ENCODE measurements around the gene KCNIP4. TPM values are rescaled to one million over a fixed set of nuclear protein-coding genes. Genes with fewer than 3 reads are reported as not detected.

KCNIP4 gene
- total RNA-seq, 4 donors from 2014 or later = 0.19 TPM; not detected in 3

DNA sequence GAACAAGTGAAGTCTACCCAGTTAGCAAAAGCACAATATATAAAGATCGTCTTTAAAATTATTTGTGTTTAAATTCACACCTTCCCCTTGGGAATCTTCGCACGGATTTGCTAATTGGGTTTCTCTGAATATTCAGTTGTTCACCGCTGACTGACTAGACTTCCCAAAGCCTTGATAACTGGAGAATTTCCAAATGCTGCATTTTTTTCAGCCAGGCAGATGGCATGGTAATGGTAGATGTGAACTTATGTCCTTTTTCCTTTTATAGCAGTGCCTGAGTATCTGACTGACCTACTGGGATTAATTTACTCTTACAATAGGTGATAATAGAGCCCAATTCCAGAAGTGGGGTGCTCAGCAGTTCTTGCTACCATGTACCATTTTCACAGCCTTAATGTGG lies 700.2 kb downstream of the KCNIP4 start:
- 87 to 90% methylated on average over 4 of the region's 4 CpGs for WGBS, 2 donors
- intact Hi-C loops (cut with DNase I) = no loop called here
- no peaks in the 10 kb centered on the region for H3K27me3 ChIP-seq
- no peaks in the 10 kb centered on the region for H3K9me3 ChIP-seq
- H3K4me1 ChIP-seq = no peaks in the 10 kb centered on the region
- no peak overlapping the region for H3K27ac ChIP-seq
- DNase-seq = no peak
- H3K36me3 ChIP-seq = no peaks in the 10 kb centered on the region
- TF ChIP-seq POLR2A (IDR thresholded peaks at IDR 0.05) = no peak
- TF ChIP-seq, protein P1, sequence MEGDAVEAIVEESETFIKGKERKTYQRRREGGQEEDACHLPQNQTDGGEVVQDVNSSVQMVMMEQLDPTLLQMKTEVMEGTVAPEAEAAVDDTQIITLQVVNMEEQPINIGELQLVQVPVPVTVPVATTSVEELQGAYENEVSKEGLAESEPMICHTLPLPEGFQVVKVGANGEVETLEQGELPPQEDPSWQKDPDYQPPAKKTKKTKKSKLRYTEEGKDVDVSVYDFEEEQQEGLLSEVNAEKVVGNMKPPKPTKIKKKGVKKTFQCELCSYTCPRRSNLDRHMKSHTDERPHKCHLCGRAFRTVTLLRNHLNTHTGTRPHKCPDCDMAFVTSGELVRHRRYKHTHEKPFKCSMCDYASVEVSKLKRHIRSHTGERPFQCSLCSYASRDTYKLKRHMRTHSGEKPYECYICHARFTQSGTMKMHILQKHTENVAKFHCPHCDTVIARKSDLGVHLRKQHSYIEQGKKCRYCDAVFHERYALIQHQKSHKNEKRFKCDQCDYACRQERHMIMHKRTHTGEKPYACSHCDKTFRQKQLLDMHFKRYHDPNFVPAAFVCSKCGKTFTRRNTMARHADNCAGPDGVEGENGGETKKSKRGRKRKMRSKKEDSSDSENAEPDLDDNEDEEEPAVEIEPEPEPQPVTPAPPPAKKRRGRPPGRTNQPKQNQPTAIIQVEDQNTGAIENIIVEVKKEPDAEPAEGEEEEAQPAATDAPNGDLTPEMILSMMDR (IDR thresholded peaks at IDR 0.05) = no peak
- H3K4me3 ChIP-seq = no peak overlapping the region

DNA sequence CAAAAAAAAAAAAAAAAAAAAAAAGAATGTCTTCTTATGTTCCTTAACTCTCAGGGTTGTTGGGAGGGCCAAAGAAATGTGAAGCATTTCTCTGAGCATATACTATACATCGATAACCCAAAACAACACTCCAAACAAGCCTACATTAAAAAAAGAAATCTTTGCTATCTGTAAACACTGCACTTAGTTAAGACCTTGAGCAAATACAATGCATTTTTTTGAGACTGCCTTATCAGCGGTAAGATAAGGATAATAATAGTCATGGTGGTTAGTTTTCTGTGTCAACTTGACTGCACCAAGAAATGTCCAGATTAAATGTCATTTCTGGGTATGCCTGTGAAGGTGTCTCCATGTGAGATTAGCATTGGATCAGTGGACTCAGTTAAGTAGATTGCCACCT lies 706.4 kb downstream of the KCNIP4 start:
- Histone ChIP-seq H3K27me3 (no peaks in the 10 kb centered on the region), H3K4me1 (no peaks in the 10 kb centered on the region), H3K36me3 (no peaks in the 10 kb centered on the region), H3K9me3 (no peaks in the 10 kb centered on the region), H3K27ac (no peak overlapping the region), H3K4me3 (no peak overlapping the region)
- TF ChIP-seq, protein P1 (IDR thresholded peaks at IDR 0.05) = no peak
- TF ChIP-seq POLR2A (IDR thresholded peaks at IDR 0.05) = no peak
- no peak for DNase-seq
- 66 to 72% methylated on average over 2 of the region's 2 CpGs for WGBS, 2 donors
- intact Hi-C loops (cut with DNase I) = no loop called here

DNA sequence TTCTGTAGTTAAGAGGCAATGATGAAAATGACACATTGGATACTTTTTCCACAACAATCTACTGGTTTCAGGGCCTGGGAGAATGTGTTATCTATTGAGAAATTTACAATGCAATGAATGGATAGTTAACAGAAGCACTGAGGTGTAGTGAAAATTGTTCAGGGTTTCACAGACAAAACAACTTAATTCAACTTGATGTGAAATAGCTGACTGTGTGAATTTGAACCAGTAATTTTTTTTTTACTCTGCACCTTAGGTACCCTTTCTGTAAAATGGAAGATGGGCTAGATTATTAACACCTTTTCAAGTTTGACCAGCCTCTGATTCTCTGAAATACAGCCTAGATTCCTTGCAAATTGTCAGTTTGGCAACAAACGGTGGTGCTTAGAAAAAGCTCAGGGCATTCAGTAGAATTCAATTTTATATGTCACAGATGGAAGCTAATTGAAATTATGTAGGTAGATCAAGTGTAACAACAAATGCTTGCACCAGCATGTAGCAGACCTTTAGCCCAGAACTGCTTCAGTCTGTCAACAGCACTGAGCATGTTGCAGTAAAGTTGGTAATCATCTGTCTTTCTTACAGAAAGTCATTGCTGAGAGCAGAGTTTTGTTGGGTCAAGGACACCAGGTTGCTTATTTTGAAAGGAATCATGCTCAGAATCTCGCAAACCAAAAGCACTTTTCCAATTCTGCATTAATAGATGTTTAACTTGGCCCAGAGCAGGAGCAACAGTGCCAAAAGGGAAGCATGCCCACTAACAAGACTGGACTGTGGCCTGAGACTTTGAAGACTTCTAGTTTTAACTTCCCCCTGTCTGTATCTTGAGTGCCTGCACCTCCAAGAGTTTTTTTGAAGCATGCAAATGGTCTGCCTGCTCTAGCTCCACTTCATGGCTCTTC lies 721.7 kb downstream of the KCNIP4 start:
- no peak for DNase-seq
- intact Hi-C loops (cut with DNase I) = no loop called here
- no peak for TF ChIP-seq POLR2A (IDR thresholded peaks at IDR 0.05)
- TF ChIP-seq, protein P1 (IDR thresholded peaks at IDR 0.05) = no peak
- no peak overlapping the region for H3K4me3 ChIP-seq
- no peaks in the 10 kb centered on the region for H3K27me3 ChIP-seq
- no peaks in the 10 kb centered on the region for H3K36me3 ChIP-seq
- WGBS, 2 donors = 10 to 11% methylated on average over 2 of the region's 2 CpGs
- no peak overlapping the region for H3K27ac ChIP-seq
- no peaks in the 10 kb centered on the region for H3K9me3 ChIP-seq
- H3K4me1 ChIP-seq = no peaks in the 10 kb centered on the region

DNA sequence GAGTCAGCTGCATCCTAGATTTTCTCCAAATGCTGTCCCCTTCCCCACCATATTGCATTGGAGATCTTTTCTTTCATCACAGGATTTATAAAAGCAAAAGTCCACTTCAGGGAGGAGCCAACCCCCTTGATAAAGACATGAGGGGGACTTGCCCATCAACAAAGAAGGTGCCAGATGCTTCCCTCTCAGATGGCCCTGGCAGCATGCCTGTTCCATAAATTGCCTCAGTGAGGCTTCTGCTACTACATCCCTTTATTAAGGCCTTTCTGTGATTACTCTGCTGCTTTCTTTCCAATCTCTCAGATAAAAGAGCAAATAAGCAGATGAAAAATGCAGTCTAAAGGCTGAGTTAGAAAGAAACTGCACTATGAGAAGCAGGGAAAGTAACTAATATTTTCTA lies 736.7 kb downstream of the KCNIP4 start:
- no peak overlapping the region for H3K4me3 ChIP-seq
- intact Hi-C loops (cut with DNase I) = no loop called here
- H3K4me1 ChIP-seq = no peaks in the 10 kb centered on the region
- DNase-seq = no peak
- no peaks in the 10 kb centered on the region for H3K27me3 ChIP-seq
- no peaks in the 10 kb centered on the region for H3K36me3 ChIP-seq
- H3K9me3 ChIP-seq = no peaks in the 10 kb centered on the region
- TF ChIP-seq POLR2A (IDR thresholded peaks at IDR 0.05) = no peak
- TF ChIP-seq, protein P1 (IDR thresholded peaks at IDR 0.05) = no peak
- no peak overlapping the region for H3K27ac ChIP-seq

DNA sequence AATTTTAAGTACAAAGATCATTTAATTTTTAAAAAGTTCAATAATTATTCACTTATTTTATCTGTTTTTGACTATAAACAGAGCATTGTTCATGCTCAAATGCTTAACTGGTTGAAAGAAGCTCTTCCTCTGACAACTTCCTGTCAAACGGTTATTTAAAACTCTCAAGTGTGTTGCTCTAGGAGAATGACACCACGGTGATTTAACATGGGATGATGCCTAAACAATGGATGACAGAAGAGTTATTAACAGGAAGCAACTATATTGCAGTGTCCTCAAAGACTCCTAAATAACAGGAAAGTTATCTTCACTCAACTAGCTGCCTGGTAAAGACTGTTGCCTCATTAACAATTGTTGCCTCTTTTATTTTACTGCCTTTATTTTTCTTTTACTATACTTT lies 738.7 kb downstream of the KCNIP4 start:
- intact Hi-C loops (cut with DNase I) = no loop called here
- H3K4me1 ChIP-seq = no peaks in the 10 kb centered on the region
- H3K4me3 ChIP-seq = no peak overlapping the region
- H3K36me3 ChIP-seq = no peaks in the 10 kb centered on the region
- TF ChIP-seq POLR2A (IDR thresholded peaks at IDR 0.05) = no peak
- TF ChIP-seq, protein P1 (IDR thresholded peaks at IDR 0.05) = no peak
- H3K27ac ChIP-seq = no peak overlapping the region
- no peaks in the 10 kb centered on the region for H3K27me3 ChIP-seq
- no peaks in the 10 kb centered on the region for H3K9me3 ChIP-seq
- no peak for DNase-seq
- WGBS, 2 donors = 15 to 30% methylated on average over 2 of the region's 2 CpGs
